GM12891 (cell line): ENCODE measurements around the gene GBF1.

Source experiments
- PAX5 ChIP-seq: IDR thresholded peaks from 2 replicates; pipeline ENCODE4 v1.6.1; 2011; ENCODE audit warnings: low read length, moderate library complexity, mild to moderate bottlenecking; ENCODE audit not compliant: insufficient read depth, severe bottlenecking
- POLR2A ChIP-seq: IDR thresholded peaks from 2 replicates; pipeline ENCODE4 v1.6.1; 2011; ENCODE audit warnings: low read depth, low read length, control low read depth
- POLR2AphosphoS5 ChIP-seq: IDR thresholded peaks from 2 replicates; pipeline ENCODE4 v1.6.1; 2011; ENCODE audit warnings: low read depth, low read length, control low read depth
- POU2F2 ChIP-seq: IDR thresholded peaks from 2 replicates; pipeline ENCODE4 v1.6.1; 2011; ENCODE audit warnings: low read depth, mild to moderate bottlenecking, control low read depth, low read length, moderate library complexity
- SPI1 ChIP-seq: IDR thresholded peaks from 2 replicates; pipeline ENCODE4 v1.6.1; 2011; ENCODE audit warnings: low read depth, low read length, control low read depth
- TAF1 ChIP-seq: IDR thresholded peaks from 2 replicates; pipeline ENCODE4 v1.6.1; 2011; ENCODE audit warnings: low read depth, low read length, control low read depth

GRCh38 chr10:102241444-102242117, 3.8 kb upstream of the GBF1 start, which contains the start of gene PITX3:
- TF ChIP-seq POLR2A (no peak), POLR2AphosphoS5 (no peak), TAF1 (no peak), SPI1 (no peak), PAX5 (no peak), POU2F2 (no peak)
